K562 (cell line): ENCODE measurements around the gene ST3GAL5. TPM values are rescaled to one million over a fixed set of nuclear protein-coding genes. Genes with fewer than 3 reads are reported as not detected.

Source experiments
- ARID4B ChIP-seq: sonication (generic); formaldehyde crosslinking; IDR thresholded peaks from 2 replicates; pipeline ENCODE4 v1.8.0; 2022; ENCODE audit warnings: mild to moderate bottlenecking, missing genetic modification reagents
- ATF4 ChIP-seq: fragments of 450-650 bp; formaldehyde crosslinking; IDR thresholded peaks from 2 replicates; pipeline ENCODE4 v1.4.0; 2022; ENCODE audit warnings: mild to moderate bottlenecking, moderate library complexity
- CCNT2 ChIP-seq: IDR thresholded peaks from 2 replicates; pipeline ENCODE4 v1.6.1; 2011; ENCODE audit warnings: borderline replicate concordance, low read depth, mild to moderate bottlenecking, moderate library complexity, mixed read lengths, low read length; ENCODE audit not compliant: insufficient read length; ENCODE audit errors: extremely low read depth
- ELF1 ChIP-seq: fragments of 200-800 bp; sonication (Bioruptor generic); IDR thresholded peaks from 2 replicates; pipeline ENCODE4 v1.6.1; 2016; ENCODE audit warnings: missing genetic modification characterization, missing compliant biosample characterization
- HNRNPH1 ChIP-seq: fragments of 200-400 bp; formaldehyde crosslinking; optimal IDR thresholded peaks from 2 replicates; pipeline ENCODE3; 2017; ENCODE audit warnings: low read depth, mild to moderate bottlenecking, low read length, moderate library complexity
- HOXB6 ChIP-seq: fragments of 250-450 bp; sonication (Bioruptor Pico); IDR thresholded peaks from 2 replicates; pipeline ENCODE4 v1.5.1; 2022; ENCODE audit warnings: mild to moderate bottlenecking, borderline replicate concordance
- MYNN ChIP-seq, 2 experiments: sonication (generic); formaldehyde crosslinking in 1 of 2; IDR thresholded peaks; 2 replicates each; pipeline versions ENCODE4 v1.5.0 to v1.6.1; 2016 to 2020; ENCODE audit warnings: antibody characterized with exemption in 1 of 2, missing genetic modification reagents in 1 of 2
- NELFE ChIP-seq: IDR thresholded peaks from 2 replicates; pipeline ENCODE4 v1.6.1; 2011; ENCODE audit warnings: mild to moderate bottlenecking; ENCODE audit not compliant: insufficient read depth, insufficient read length
- NR1H2 ChIP-seq: sonication (generic); formaldehyde crosslinking; IDR thresholded peaks from 2 replicates; pipeline ENCODE4 v1.4.0; 2020; ENCODE audit warnings: mild to moderate bottlenecking, missing genetic modification reagents
- POLR2G ChIP-seq: fragments of 200-400 bp; formaldehyde crosslinking; IDR thresholded peaks from 2 replicates; pipeline ENCODE4 v1.6.1; 2017; ENCODE audit warnings: low read depth, mild to moderate bottlenecking, antibody characterized with exemption, low read length, moderate library complexity
- SRSF3 ChIP-seq: fragments of 200-400 bp; formaldehyde crosslinking; IDR thresholded peaks from 2 replicates; pipeline ENCODE4 v1.6.1; 2016; ENCODE audit warnings: mild to moderate bottlenecking, low read length, moderate library complexity; ENCODE audit not compliant: insufficient read depth
- TRIM25 ChIP-seq: fragments of 450-650 bp; IDR thresholded peaks from 2 replicates; pipeline ENCODE4 v1.7.0; 2016; ENCODE audit warnings: borderline replicate concordance
- ZNF584 ChIP-seq: fragments of 200-800 bp; sonication (Bioruptor generic); IDR thresholded peaks from 2 replicates; pipeline ENCODE4 v1.6.1; 2016; ENCODE audit warnings: low read depth, mild to moderate bottlenecking, missing genetic modification characterization, missing compliant biosample characterization
- ZNF668 ChIP-seq: fragments of 250-450 bp; sonication (Bioruptor Pico); IDR thresholded peaks from 2 replicates; pipeline ENCODE4 v1.8.0; 2022; ENCODE audit warnings: mild to moderate bottlenecking, inconsistent platforms
- ZNF785 ChIP-seq: fragments of 250-450 bp; sonication (Bioruptor Pico); IDR thresholded peaks from 2 replicates; pipeline ENCODE4 v1.4.0; 2020; ENCODE audit warnings: mild to moderate bottlenecking
- polyA plus RNA-seq, 8 experiments: library from polyadenylated mRNA; depleted of rRNA in 4 of 8; stranded (reverse) in 5 of 8; unstranded in 3 of 8; fragments of >200 nt; fragmentation: Nextera tagmentation in 2 of 8; fragmentation: Illumina TruSeq in 1 of 8; extraction: Ambion mirVana in 2 of 8; extraction: Trizol in 1 of 8; gene quantifications; 2 replicates each; pipeline versions ENCODE4 v1.2.1 to v1.2.3, GENCODE V29; 2011 to 2014; ENCODE audit warnings: inconsistent platforms in 1 of 8, missing spikeins in 1 of 8
- total RNA-seq, 7 experiments: library from RNA; depleted of rRNA in 6 of 7; stranded (reverse); fragments of >200 nt in 6 of 7; fragmentation: Illumina TruSeq in 2 of 7; extraction: Trizol in 2 of 7; gene quantifications; 2 replicates each; pipeline versions ENCODE4 v1.2.1 to v1.2.3, GENCODE V29; 2011 to 2021; ENCODE audit warnings: low replicate concordance in 1 of 7
- TF ChIP-seq, protein P1 (sequence below): sonication (generic); formaldehyde crosslinking; IDR thresholded peaks from 2 replicates; pipeline ENCODE4 v1.8.0; 2022; ENCODE audit warnings: mild to moderate bottlenecking, missing genetic modification reagents
- TF ChIP-seq, protein P2 (sequence below): fragments of 250-450 bp; sonication (Bioruptor Pico); IDR thresholded peaks from 2 replicates; pipeline ENCODE4 v1.8.0; 2021; ENCODE audit warnings: moderate library complexity, mild to moderate bottlenecking, inconsistent platforms
- TF ChIP-seq, protein P3 (sequence below), 2 experiments: fragments of 450-650 bp in 1 of 2; sonication (generic) in 1 of 2; formaldehyde crosslinking; conservative IDR thresholded peaks; 2 replicates each; pipeline versions ENCODE4 v1.4.0 to v1.8.1; 2020 to 2022; ENCODE audit warnings: mild to moderate bottlenecking in 1 of 2, missing genetic modification reagents in 1 of 2

ST3GAL5 gene
- total and polyA plus RNA-seq, 9 of the 15 experiments (the other 6 are each of a cell fraction or from before 2014, with no cell fraction given) = 1.6 to 10.0 (median 4.2) TPM

GRCh38 chr2:85890522-85891176 lies 1.9 kb upstream of the ST3GAL5 start (continued):
- TF ChIP-seq POLR2G (no peak), ATF4 (CRISPR knock-in tag) (peak; percentile 76), ELF1 (tag) (no peak), ZNF668 (CRISPR knock-in tag) (peak; percentile 85; the same call in 1 of the 2 replicates), CCNT2 (peak; percentile 26), ZNF785 (CRISPR knock-in tag) (no peak), HNRNPH1 (no peak), HOXB6 (CRISPR knock-in tag) (no peak), SRSF3 (no peak), ZNF584 (CRISPR knock-in tag) (no peak), MYNN (IDR thresholded peaks at IDR 0.05) (no peak), MYNN (CRISPR knock-in tag; IDR thresholded peaks at IDR 0.05) (no peak), ARID4B (CRISPR knock-in tag) (no peak), NELFE (no peak), TRIM25 (no peak), NR1H2 (no peak)
- TF ChIP-seq, protein P1, sequence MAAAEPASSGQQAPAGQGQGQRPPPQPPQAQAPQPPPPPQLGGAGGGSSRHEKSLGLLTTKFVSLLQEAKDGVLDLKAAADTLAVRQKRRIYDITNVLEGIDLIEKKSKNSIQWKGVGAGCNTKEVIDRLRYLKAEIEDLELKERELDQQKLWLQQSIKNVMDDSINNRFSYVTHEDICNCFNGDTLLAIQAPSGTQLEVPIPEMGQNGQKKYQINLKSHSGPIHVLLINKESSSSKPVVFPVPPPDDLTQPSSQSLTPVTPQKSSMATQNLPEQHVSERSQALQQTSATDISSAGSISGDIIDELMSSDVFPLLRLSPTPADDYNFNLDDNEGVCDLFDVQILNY (CRISPR knock-in tag) = no peak
- TF ChIP-seq, protein P2, sequence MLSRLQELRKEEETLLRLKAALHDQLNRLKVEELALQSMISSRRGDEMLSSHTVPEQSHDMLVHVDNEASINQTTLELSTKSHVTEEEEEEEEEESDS = no peak
- TF ChIP-seq, protein P3, sequence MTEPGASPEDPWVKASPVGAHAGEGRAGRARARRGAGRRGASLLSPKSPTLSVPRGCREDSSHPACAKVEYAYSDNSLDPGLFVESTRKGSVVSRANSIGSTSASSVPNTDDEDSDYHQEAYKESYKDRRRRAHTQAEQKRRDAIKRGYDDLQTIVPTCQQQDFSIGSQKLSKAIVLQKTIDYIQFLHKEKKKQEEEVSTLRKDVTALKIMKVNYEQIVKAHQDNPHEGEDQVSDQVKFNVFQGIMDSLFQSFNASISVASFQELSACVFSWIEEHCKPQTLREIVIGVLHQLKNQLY (CRISPR knock-in tag; conservative IDR thresholded peaks at IDR 0.05) = no peak
